ENCODE data around the gene NFKBIZ. TPM values are rescaled to one million over a fixed set of nuclear protein-coding genes. Genes with fewer than 3 reads are reported as not detected.

The NFKBIZ gene
- total and polyA plus RNA-seq, 4 donors = 4.8 to 78.8 (median 23.7) TPM

- DNase-seq (ENCODE audit: low spot score) = no peak
- H3K9ac ChIP-seq (ENCODE audit: low read depth in 1 of 2, low read length in 2 of 2) = no peak overlapping the region
Observed at GRCh38 chr3:101840066-101840465, 9.2 kb upstream of the NFKBIZ start.

More at GRCh38 chr3:101840066-101840465, 9.2 kb upstream of the NFKBIZ start:
- no peaks in the 10 kb centered on the region for H3K9me3 ChIP-seq (ENCODE audit: control insufficient read depth in 4 of 4, low read length in 3 of 4)
- H3K27me3 ChIP-seq (ENCODE audit: control insufficient read depth in 4 of 4, insufficient read depth in 4 of 4, low read length in 3 of 4) = no peaks in the 10 kb centered on the region
- H3K4me1 ChIP-seq (ENCODE audit: control insufficient read depth in 4 of 4, insufficient read depth in 4 of 4, low read length in 3 of 4) = peaks cover 0 to 7% (median 3%) of the 10 kb centered on the region in 4 donors
- TF ChIP-seq RXRA (IDR thresholded peaks at IDR 0.05) (peak in 1 of 2 donors; percentile 13), ATF3 (IDR thresholded peaks at IDR 0.05) (no peak), EGR1 (IDR thresholded peaks at IDR 0.05; ENCODE audit: low read depth in 2 of 2) (no peak), CTCF (IDR thresholded peaks at IDR 0.05; ENCODE audit: low read depth, low read length, missing input control) (no peak), RAD21 (IDR thresholded peaks at IDR 0.05) (no peak), FOXA1 (IDR thresholded peaks at IDR 0.05) (no peak), REST (IDR thresholded peaks at IDR 0.05) (no peak), SP1 (IDR thresholded peaks at IDR 0.05) (no peak), ZBTB33 (IDR thresholded peaks at IDR 0.05) (no peak), GABPA (IDR thresholded peaks at IDR 0.05 in 1 of 2, conservative IDR thresholded peaks at IDR 0.05 in 1 of 2) (no peak), MAX (IDR thresholded peaks at IDR 0.05) (no peak), JUND (IDR thresholded peaks at IDR 0.05) (no peak), YY1 (IDR thresholded peaks at IDR 0.05) (no peak), HNF4G (IDR thresholded peaks at IDR 0.05) (no peak), FOXA2 (IDR thresholded peaks at IDR 0.05) (no peak), HNF4A (conservative IDR thresholded peaks at IDR 0.05) (peak; percentile 19 to 63), NR2F2 (IDR thresholded peaks at IDR 0.05) (no peak)
- no peak overlapping the region for H3K4me3 ChIP-seq (ENCODE audit: low read depth in 1 of 3, low read length in 3 of 3)
- peaks cover 0 to 1% (median 0%) of the 10 kb centered on the region in 4 donors for H3K36me3 ChIP-seq (ENCODE audit: control insufficient read depth in 4 of 4, insufficient read depth in 3 of 4, low read depth in 1 of 4, low read length in 3 of 4)
- H3K27ac ChIP-seq (ENCODE audit: low read depth in 1 of 2, low read length in 2 of 2) = no peak overlapping the region

All from liver (tissue), 9 donors.